Epithelial cell of prostate (primary cell): ENCODE measurements around the gene GUCD1.

Experiments
- DNase-seq: peaks from one replicate; pipeline ENCODE4 v3.0.0-alpha.2; 2011; ENCODE audit warnings: low read depth, low spot score
- H3K27ac ChIP-seq: fragments of 450-650 bp; 2 replicates; pipeline ENCODE4 v1.5.1; 2017; ENCODE audit warnings: mild to moderate bottlenecking

The GUCD1 gene

DNA sequence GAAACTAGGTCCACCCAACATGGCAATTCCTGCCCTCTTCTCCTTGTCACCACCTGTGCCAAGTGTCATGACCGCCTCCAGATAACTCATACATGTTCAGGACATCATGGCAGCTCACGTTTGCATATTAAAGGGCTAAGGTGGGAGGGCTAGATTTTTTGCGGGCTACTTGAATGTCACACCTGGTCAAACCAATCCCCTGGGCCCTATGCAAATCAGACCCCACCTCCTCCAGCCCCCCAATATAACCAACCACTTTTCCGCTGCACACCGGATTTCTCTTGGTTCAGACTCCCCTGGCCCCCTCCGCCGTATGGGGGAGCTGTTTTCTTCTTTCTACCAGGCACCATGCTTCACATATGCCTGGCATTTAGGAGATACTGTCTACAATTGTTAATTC is 47.2 kb downstream of the GUCD1 start:
- no peak for DNase-seq
- H3K27ac ChIP-seq = no peak overlapping the region

DNA sequence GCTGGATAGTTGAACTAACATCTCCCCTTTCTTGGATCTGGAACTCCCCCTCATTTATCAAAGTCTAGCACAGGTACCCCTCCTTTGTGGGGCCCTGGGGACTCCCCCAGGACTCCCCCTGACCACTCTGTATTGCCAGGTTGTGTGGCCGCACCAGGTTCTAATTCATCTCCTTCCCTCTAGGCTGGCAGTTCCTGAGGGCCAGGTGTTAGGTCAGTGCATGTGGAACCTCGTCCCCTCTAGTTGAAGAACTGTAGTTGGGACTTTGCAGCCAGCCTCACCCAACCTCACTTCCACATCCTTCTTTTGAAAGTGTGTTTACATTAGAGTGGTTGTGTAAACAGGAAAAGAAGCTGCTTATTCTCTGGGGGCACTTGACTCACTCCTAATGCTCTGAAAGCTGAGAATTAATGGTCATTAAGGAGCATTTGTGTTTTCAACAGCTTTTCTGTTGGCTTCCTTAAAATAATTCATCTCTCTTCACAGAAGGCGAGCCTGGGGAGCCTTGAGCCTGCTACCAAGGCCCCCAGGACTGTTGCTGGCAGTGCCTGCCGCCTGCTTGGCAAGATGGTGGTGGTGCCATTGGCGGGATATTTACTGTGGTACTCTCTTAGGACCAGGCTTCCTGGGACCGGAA is 48.0 kb downstream of the GUCD1 start:
- DNase-seq = no peak
- H3K27ac ChIP-seq = no peak overlapping the region

DNA sequence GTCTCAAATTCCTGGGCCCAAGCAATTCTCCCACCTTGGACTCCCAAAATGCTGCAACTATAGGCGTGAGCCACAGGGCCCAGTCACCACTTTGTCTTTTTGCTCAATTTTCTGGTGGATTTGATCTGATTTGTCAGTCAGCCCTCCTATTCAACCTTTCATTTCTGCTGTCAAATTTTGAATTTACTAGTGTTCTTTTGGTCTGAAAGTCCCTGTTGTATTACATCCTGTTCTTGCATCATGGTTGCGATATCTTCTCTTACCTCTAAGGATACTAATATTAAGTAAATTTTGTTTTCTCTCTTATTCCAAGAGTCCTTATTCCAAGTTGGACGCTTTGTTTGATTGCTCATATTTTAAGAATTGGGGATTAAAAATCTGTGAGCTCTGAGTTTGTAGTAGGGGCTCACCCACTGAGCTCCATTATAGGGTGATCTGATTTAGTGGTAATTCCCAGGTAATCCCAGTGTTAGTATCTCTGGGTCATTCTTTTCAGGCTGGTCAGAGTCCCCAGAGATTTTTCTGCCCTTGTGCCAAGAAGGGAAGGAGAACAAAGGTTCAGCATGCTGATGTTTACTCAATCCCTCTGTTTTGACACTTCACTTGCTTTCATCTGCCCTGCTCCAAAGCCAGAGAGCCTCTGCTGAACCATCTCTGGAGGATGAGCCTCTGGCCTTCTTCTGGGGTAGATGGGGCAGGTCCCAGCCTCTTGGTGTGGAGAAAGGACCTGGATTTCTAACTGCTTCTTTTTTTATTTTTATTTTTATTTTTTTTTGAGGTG is 49.8 kb downstream of the GUCD1 start:
- H3K27ac ChIP-seq = no peak overlapping the region
- DNase-seq = no peak

DNA sequence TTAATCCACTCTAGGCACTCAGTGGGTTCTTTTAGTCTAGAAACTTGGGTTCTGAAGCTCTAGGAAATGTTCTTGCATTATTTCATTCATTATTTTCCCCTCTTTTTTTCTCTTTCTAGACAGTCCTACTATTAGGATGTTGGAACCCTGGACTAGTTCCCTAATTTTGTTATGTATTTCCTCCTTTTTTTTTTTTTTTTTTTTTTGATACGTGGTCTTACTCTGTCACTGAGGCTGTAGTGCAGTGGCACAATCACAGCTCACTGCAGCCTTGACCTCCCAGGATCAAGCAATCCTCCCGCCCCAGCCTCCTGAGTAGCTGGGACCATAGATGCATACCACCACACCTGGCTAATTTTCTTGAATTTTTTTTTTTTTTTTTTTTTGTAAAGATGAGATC is 50.4 kb downstream of the GUCD1 start:
- no peak overlapping the region for H3K27ac ChIP-seq
- no peak for DNase-seq

DNA sequence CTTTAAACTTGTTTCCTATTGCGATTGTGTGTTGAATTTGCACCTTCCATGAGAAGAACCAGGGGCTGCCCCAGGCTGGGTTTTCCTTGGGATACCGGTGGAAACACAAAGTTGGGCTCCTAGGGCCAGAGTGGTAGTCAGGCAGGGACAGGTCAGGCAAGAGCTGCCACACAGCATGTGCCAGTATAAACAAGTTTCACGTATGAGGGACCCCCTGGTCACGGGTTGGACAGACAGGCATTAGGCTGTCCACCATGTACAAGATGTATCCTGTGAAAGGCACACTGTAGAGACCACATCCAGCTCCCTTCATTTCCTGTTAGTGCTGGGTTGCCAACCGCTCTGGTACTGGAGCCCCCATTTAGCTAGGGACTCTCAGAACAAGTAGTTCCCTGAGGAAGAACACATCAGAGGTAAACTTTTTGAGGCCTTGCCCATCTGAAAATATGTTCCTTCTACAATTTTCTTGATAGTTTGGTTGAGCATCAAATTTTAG is 51.0 kb downstream of the GUCD1 start:
- no peak overlapping the region for H3K27ac ChIP-seq
- DNase-seq = no peak

DNA sequence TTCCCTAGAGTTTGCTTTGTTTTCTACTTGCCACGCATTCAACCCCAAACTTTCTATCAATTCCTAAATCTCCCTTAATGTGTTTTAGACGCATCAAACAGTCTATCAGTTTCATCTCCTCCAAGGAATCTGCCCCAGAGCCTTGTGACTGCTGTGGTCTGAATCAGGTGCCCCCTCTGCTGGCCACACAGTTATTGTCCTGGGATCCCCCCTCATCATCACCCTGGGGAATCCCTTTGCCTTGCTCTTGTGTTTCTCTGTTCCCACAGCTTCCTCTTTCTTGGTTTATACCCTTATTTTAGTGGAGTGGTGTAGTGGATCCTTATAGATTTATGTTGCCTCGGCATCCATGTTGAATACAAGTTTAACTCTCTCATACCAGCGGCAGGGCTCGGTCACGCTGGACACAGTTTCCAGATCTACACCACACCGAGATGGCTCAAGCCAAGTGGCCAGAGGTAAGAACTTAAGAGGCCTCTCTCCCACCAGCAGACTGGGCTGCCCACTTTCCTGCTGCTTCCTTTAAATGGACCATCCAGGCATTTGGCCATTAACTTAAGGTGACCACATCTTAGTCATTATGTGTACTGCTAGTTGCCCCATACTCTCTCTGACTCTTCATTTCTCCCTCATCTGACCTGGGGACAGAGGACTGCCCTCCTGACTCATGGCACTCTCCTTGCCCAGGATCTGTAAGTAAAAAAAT is 51.6 kb downstream of the GUCD1 start:
- no peak for DNase-seq
- no peak overlapping the region for H3K27ac ChIP-seq

DNA sequence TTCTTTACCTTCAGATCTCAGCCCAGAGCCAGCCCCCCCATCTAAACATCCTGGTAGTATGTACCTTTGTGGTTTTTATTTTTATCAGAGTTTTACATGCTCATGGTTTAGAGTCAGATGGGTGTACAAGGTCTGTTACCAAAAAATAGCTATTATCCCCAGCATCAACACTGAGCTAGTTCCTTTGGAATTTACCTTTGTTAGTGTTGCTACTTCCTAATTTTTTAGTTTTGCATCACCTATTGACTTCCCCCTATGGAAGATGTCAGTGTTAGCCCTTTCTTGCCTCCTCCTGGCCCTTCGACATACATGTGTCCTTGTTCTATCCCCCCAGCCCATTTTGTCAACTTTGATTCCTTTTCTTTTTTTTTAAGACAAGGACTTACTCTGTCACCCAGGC is 52.4 kb downstream of the GUCD1 start:
- DNase-seq = no peak
- no peak overlapping the region for H3K27ac ChIP-seq

DNA sequence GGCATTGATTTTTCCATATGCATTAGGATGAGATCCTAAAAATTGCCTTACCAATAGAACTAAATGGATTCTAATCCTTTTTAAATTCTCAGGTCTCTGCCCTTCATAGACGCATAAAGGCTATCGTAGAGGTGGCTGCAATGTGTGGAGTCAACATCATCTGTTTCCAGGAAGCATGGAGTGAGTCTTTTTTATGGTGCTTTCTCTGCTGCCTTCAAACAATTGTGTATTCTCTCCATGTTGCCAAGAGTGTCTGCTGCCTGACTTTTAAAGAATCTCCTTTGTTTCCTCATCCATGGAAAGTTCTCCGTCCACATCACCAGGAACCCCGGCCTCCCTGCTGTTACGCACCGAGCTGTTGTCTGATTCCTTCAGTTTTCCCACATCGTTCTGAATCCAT is 52.9 kb downstream of the GUCD1 start:
- no peak for DNase-seq
- H3K27ac ChIP-seq = no peak overlapping the region

DNA sequence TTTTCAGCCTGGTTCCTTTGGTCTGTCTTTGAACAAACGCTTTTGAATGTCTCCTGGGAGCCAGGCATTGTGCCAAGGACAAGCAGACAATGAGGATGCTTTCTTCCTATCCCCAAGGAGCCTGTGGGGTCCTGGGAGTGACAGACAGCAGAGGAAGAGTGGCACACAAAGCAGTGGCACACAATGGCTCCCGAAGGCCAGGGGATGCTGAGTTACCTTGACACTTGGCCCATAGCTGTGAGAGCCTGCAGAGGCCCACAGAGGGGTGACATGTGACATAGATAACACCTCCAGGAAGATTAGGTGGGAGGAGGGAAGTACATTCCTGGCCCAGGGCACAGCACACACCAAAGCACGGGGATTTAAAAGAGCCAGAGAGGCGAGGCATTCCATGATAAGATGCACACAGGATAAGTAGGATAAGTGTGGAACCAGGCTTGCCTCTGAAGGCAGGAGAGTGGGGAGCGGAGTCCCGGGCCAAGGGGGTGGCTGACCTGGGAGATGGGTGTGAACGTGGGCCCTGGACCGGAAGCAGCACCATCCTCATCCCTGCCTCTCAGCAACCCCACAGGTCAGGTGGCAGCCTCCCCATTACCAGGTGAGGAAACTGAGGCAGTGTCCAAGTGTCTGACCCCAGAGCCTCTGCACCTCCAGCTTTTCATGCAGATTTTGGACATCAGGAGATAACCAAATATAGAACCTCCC is 53.5 kb downstream of the GUCD1 start:
- no peak for DNase-seq
- H3K27ac ChIP-seq = no peak overlapping the region

DNA sequence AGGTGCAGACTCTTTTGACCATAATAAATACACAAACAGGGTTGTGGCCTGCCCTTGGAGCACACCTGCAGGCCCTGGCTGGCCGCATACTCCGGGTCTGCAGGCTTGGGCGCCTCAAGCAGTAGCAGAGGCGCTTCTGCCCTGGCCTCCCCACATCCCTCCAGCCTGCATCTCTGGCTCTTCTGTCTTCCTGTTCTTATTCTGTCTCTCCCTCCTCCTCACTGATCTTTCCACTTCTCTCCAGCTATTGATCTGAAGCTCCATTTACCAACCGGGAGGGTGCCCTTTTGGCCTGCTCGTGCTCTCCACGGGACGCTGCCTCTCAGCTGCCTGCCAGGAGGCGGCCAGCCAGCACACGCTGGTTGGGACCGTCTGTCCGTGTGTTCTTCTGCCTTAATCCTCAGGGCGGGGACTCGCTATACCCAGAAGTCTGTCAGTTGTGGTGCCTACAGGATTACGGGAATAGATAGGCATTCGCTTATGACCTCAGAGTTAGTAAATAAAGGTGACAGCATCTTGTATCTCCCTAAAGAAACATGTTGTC is 54.6 kb downstream of the GUCD1 start:
- no peak for DNase-seq
- H3K27ac ChIP-seq = no peak overlapping the region

DNA sequence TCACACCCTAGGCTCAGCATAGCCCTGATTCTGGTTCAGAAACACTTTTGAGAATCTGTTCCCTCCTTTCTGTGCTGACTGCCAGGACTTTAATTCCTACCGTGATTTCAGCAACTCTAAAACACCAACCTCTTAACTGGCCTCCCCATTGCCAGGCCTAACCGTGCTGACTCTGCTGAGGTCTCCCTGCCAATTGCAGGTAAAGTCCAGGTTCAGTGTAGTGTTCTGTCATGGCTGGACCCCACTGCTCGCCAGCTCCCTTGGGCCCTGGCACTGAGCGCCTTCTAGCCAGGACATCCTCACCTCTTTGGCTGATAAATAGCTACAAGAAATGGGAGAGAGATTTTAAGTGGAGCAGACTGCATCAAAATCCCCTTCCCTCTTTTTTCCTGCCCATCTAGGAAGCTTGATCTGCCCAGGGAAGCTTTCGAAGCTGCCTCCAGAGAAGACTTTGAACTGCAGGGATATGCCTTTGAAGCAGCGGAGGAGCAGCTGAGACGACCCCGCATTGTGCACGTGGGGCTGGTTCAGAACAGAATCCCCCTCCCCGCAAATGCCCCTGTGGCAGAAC is 55.1 kb downstream of the GUCD1 start:
- H3K27ac ChIP-seq = no peak overlapping the region

DNA sequence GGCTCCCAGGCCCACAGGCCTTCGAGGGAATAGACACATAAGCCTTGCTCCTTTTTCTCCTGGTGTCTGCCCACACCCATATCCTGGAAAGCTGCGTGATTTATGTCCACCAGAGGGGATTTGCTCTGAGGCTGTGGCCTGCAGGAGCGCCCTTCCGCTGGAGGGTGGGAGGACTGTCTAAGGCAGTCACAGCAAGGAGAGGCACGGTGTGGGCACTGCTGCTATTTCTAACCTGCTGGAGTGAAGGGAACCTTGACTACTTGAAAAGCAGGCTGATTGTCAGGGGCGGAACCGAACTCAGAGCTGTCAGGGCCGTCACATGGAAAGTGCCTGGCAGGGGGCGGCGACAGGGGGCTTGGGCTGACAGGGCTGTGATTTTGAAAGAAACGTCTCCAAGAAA is 56.1 kb downstream of the GUCD1 start:
- no peak overlapping the region for H3K27ac ChIP-seq
- DNase-seq = no peak

More for the DNA sequence above, 55.1 kb downstream of the GUCD1 start:
- no peak for DNase-seq

DNA sequence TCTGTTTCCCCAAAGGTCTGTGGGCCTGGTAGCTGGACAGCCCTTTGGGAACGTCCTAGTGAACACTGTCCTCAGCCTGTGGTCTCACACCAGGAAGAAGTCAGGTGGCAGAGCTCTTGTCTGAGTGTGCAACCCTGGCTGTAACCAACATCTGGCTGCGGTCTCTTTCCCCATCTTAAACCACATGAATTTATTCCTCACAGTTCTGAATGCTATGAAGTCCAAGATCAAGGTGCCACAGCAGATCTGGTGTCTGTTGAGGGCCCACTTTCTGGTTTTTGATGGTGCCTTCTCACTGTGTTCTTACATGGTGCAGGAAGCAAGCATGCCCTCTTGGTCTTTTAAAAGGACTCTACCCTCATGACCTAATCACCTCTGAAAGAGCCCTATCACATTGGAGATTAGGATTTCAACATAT is 57.1 kb downstream of the GUCD1 start:
- no peak overlapping the region for H3K27ac ChIP-seq
- DNase-seq = no peak

DNA sequence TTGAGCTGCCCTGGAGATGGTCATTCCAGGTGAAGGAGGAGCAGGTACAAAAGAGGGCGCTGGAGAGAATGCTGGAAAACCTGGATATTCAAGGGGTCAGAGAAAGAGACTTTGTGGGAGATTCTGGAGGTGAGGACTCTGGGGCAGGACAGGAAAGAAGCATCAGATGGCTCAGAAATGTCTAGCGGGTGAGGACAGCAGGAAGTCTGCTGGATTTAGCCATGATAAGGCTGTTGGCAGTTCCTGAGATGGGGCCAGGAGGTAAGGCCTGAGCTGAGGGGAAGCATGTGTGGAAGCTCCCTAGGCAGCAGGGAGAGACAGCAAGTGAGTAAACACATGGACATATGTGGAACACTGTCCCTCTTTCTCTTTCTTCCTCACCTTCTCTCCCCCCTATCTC is 58.3 kb downstream of the GUCD1 start:
- H3K27ac ChIP-seq = no peak overlapping the region

DNA sequence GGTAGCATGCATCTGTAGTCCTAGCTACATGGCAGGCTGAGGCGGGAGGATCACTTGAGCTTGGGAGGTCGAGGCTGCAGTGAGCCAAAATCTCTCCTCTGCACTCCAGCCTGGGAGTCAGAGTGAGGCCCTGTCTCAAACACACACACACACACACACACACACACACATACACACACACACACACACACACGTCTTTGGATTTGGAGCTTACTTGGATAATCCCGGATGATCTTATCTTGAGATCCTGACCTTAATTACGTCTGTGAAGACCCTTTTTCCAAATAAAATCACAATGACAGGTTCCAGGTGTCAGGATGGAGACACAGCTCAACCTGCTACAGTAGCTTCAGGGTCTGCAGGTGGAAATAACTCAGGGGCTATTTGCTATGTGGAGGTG is 58.7 kb downstream of the GUCD1 start:
- no peak overlapping the region for H3K27ac ChIP-seq
- no peak for DNase-seq

More for the DNA sequence above, 58.3 kb downstream of the GUCD1 start:
- no peak for DNase-seq

DNA sequence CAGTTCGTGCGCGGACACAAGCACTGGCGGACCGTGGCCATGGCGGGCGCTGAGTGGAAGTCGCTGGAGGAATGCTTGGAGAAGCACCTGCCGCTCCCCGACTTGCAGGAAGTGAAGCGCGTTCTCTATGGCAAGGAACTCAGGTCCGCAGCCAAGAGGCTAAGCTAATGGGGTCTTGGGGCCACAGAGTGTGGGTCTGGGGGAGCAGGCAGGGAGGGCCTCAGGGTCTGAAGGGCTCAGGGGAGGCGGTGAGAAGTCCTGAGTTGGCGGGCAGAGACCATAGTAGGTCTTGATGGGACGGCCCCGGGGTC is 59.6 kb downstream of the GUCD1 start:
- no peak overlapping the region for H3K27ac ChIP-seq
- no peak for DNase-seq

DNA sequence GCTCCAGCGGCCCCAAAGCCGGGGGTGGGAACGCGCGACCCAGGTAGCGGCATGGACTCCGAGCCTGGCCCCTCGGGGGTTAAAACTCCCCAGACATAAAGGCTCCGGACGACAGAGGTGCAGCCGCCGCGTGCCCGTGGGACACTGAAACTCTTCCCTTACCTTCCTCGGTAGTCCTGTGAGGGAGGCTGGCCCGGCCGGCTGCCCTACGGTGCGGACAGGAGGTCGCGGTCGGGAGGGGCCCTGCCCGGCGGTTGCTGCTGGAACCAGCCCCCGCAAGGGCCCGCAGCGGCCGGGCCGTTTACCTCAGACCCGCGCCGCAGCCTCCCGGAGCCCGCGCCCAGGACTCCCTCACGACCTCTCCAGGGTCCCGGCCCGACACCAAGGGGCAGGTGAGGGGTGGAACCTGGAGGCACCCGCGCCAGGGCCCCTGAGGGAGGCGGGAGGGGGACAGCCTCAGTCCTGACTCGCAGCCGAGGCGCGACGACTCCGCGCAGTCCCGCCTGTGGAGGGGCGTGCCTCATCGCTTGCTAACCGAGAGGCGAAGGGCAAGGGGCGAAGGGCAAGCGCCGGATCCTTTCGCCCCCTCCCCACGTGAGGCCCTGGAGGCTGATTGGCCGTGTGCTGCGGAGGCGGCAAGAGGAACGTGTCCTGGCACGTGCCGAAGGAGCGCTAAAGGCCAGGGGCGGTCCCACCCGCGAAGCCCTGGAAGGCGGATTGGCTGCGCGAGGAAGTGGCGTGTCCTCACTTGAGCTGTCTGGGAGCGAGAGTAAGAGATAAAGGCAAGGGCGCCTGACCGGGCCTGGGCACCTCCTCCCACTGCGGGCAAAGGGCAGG is 60.2 kb downstream of the GUCD1 start, which contains the start of gene UPB1:
Gene UPB1, plus strand, starts transcription at position 805 of the 837 bp plus-strand sequence. CDS start 72 bp downstream, outside the sequence.
- H3K27ac ChIP-seq = no peak within 1 kb of the TSS
- DNase-seq = no peak

DNA sequence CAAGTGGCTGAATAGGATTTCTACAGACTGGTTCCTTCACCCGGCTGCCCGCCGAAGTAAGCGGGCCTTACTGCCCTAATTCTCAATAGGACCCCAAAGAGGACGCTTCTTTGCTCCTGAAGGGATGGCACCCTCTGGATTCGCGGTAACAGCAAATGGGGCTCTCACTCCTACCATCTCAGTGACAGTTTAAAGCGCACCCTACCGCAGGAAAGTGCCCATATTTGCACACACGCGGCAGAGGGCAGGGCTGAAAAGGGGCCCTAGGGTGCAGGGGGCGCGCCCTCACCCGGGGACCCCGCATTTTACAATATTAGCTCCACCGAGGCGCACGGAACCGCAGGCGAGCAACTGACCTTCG is 60.8 kb downstream of the GUCD1 start:
- DNase-seq = no peak
- no peak overlapping the region for H3K27ac ChIP-seq

DNA sequence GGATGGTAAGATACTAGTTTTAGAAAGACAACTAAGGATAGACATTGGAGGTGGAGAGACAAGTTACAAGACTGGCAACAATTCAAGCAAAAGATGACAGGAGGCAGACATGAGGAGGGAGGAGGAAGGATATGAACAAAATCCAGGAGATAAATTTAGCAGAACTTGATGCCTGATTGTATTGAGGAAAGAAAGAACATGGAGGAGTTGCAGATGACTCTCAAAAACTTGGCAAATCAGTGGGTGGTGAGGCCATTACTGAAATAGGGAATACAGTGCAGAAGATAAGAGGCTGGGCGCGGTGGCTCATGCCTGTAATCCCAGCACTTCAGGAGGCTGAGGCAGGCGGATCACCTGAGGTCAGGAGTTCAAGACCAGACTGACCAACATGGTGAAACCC is 62.5 kb downstream of the GUCD1 start:
- no peak overlapping the region for H3K27ac ChIP-seq
- no peak for DNase-seq
